MM.1S (cell line): ENCODE data around the gene NTRK3.

Source experiments
- CTCF ChIP-seq: fragments of 300-600 bp; sonication (generic); IDR thresholded peaks from 2 replicates; pipeline ENCODE4 v1.5.1; 2016; ENCODE audit warnings: antibody characterized with exemption, low read length, mixed read lengths
- EZH2phosphoT487 ChIP-seq: fragments of 300-600 bp; sonication (generic); IDR thresholded peaks from 2 replicates; pipeline ENCODE4 v1.6.1; 2018; ENCODE audit warnings: antibody characterized with exemption, low read length

GRCh38 chr15:87863152-87863551, 393.4 kb downstream of the NTRK3 start:
- no peak for TF ChIP-seq CTCF
- no peak for TF ChIP-seq EZH2phosphoT487
